Adrenal gland (tissue), 5 donors: ENCODE results near the gene TIMM9.

Experiments used
- POLR2A ChIP-seq, 2 donors: fragments of 450-650 bp; IDR thresholded peaks; one replicate each; pipeline ENCODE4 v1.6.1; 2017; ENCODE audit warnings: antibody characterized with exemption in 2 of 2, mild to moderate bottlenecking in 2 of 2, moderate library complexity in 1 of 2
- TF ChIP-seq, protein P1 (sequence below), 6 experiments: fragments of 450-650 bp in 4 of 6; fragments of 200-600 bp in 2 of 6; sonication (generic) in 1 of 6; IDR thresholded peaks; 1 replicate in 5 of 6; 2 replicates in 1 of 6; pipeline versions ENCODE4 v1.5.1 to v1.8.0; 2016 to 2021; ENCODE audit warnings: antibody characterized with exemption in 6 of 6, mild to moderate bottlenecking in 2 of 6, moderate library complexity in 1 of 6
- donor health status: DM: no; HTN: no; CAD: no.

DNA sequence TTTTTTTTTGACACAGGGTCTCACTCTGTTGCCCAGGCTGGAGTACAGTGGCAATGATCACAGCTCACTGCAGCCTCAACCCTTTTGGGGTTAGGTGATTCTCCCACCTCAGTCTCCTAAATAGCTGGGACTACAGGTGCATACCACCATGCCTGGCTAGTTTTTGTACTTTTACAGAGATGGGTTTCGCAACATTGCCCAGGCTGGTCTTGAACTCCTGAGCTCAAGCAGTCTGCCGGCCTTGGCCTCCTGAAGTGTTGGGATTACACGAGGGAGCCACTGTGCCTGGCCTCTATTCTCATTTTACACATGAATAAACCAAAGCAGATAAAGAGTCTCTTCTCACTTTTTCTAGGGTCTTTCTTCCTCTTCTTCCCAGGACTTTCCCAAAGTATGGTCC lies 28.4 kb downstream of the TIMM9 start:
- TF ChIP-seq, protein P1, sequence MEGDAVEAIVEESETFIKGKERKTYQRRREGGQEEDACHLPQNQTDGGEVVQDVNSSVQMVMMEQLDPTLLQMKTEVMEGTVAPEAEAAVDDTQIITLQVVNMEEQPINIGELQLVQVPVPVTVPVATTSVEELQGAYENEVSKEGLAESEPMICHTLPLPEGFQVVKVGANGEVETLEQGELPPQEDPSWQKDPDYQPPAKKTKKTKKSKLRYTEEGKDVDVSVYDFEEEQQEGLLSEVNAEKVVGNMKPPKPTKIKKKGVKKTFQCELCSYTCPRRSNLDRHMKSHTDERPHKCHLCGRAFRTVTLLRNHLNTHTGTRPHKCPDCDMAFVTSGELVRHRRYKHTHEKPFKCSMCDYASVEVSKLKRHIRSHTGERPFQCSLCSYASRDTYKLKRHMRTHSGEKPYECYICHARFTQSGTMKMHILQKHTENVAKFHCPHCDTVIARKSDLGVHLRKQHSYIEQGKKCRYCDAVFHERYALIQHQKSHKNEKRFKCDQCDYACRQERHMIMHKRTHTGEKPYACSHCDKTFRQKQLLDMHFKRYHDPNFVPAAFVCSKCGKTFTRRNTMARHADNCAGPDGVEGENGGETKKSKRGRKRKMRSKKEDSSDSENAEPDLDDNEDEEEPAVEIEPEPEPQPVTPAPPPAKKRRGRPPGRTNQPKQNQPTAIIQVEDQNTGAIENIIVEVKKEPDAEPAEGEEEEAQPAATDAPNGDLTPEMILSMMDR (IDR thresholded peaks at IDR 0.05): no peak
- no peak for TF ChIP-seq POLR2A (IDR thresholded peaks at IDR 0.05)
